Kidney tubule cell (primary cell): ENCODE data around the gene MPV17L.
"Not testable (repeated sequence)": the region's sequence is repeated elsewhere in the genome, so short reads cannot be mapped to it uniquely, and the experiment has no call there.

ENCODE experiments used
- DNase-seq: peaks from one replicate; pipeline ENCODE4 v3.0.0-alpha.2; 2018; ENCODE audit warnings: low spot score

Gene MPV17L

DNA sequence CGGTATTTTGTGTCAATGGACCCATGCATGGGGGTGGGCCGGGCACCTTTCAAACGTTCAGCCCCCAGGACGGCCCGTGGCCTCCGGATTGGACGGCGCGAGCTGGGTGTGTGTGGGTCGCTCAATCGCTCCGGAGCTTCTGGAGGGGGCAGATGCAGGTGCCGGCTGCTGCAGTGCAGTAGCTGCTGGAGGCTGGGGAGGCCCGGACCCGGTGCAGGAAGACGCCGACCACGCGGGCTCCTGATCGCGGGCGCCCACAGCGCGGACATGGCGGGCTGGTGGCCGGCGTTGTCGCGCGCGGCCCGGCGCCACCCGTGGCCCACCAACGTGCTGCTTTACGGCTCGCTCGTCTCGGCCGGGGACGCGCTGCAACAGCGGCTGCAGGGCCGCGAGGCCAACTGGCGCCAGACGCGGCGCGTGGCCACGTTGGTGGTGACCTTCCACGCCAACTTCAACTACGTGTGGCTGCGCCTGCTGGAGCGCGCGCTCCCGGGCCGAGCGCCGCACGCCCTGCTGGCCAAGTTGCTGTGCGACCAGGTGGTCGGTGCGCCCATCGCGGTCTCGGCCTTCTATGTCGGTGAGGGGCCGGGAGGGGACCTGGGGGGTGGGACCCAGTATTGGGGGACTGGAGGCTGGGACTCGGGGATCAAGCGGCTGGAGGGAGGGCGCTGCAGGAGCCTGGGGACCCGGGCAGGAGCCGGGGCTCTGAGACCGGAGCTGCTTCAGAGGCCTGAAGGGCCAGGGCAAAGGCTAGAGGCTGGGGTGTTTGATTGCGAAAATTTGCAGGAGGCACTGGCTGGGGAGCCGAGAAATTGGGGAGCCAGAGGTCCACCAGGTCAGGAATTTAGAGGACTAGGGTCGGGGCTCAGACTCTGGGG is at the start of gene MPV17L:
Gene MPV17L, plus strand, starts transcription at position 124 of the 878 bp plus-strand sequence. Its CDS starts 144 bp downstream, at position 268.
- DNase-seq: peak; percentile 45

DNA sequence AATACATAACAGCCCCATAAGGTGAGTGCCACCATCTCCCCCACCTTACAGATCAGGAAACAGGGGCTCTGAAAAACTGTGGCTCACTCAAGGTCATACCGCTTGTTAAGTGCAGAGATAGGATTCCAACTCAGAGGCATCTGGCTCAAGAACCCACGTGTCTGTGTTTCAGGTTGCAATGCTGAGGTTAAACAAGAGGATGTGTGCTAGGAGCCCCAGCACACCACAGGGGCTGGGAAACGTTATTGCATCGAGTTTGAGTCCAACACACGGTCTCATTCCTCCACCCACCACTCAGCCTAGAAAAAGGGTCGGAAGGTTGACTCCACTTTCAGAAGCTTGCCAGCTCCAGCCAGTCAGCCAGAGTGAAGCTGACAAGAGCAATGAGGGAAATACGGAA is 46.8 kb upstream of the MPV17L start:
- DNase-seq: not testable (repeated sequence)

DNA sequence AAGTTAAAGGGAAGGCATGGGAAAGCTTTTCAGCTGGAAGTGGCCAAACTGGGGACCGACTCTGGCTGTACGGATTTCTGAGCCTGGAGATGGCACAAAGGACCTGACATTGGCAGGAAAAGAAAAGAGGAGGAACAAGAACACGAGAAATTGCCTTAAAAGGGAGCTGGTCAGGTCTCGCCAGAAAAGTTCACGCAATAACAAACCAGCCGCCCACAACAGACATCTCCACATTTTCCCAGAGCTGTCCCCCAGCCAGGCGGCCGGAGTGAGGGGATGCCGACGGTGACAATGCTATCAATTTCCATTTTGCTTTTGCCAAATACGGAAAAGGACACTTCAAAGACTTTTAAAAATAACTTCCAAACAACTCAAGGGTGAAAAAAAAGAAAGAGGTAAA is 44.3 kb upstream of the MPV17L start:
- not testable (repeated sequence) for DNase-seq

DNA sequence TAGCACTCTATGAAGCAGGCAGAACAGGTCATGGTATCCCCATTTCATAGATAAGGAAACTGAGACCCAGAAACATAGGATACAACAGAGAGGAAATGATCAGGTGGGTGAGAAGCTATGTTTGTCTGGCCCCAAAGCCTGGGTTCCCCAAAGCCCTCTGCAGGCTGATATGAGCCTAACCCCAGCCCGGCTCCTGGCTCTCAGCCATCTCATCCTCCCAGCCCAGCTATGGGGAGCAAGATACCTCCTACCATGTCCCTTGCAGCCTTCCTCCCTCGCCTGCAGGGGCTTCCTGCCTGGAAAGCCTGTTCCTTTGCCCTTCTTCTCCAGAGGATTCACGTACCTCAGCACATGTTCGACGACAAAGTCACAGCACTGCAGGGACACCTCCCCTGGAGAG is 43.8 kb upstream of the MPV17L start:
- not testable (repeated sequence) for DNase-seq

DNA sequence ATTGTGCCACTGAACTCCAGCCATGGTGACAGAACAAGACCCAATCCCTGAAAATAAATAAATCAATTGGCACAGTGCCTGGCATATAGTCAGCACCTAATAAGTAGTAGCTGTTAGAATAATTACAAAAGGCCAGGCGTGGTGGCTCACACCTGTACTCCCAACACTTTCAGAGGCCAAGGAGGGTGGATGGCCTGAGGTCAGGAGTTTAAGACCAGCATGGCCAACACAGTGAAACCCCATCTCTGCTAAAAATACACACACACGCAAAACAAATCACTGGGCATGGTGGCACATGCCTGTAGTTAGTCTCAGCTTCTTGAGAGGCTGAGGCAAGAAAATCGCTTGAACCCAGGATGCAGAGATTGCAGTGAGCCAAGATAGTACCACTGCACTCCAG is 42.7 kb upstream of the MPV17L start:
- not testable (repeated sequence) for DNase-seq

DNA sequence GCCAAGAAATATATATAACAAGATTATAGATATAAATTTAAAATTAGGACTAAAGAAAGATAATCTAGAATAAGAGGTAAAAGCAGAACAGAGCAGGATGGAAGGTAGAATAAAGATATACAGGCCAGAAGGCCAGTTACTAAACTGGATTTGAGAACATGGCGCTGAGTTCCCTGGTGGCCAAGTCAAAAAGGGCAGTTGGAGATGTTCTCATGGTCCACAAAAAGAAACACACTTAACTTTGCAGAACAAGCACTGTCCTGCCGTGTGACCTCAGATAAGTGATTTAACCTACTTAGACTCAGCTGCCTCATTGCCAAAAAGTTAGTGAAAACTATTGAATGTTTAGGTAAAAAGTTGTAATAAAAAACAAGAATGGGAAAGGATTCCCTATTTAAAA is 40.7 kb upstream of the MPV17L start:
- DNase-seq: not testable (repeated sequence)

DNA sequence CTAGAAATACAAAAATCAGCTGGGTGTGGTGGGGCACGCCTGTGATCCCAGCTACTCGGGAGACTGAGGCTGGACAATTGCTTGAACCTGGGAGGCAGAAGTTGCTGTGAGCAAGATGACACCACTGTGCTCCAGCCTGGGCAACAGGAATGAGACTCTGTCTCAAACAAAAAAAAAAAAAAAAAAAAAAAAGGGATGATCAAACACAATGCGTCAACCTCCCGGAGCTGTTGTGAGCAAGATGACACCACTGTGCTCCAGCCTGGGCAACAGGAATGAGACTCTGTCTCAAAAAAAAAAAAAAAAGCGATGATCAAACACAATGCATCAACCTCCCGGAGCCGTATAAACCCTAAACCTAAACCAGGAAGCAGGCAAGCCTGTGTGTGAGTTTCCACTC is 38.1 kb upstream of the MPV17L start:
- not testable (repeated sequence) for DNase-seq

DNA sequence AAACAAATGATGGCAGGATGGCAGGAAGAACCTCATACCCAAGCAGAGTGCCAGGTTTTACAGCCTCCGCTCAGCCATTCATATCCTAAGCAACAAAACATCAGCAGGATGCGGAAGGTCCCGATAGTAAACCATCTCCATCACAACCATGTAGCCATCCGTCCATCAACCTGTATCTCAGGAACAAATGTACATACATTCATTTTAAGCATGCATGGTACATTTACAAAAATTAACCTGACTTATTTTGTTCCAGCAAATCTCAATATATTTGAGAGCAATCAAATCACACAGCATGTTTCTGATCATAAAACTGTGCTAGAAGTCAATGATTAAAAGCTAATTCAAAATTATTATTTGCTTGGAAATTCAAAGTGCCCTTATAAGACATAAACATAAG is 17.4 kb upstream of the MPV17L start, which contains the start of gene NPIPA5:
Gene NPIPA5, minus strand, starts transcription at position 101 of the 400 bp plus-strand sequence. Its CDS starts 0 bp downstream, at position 101.
- not testable (repeated sequence) for DNase-seq

DNA sequence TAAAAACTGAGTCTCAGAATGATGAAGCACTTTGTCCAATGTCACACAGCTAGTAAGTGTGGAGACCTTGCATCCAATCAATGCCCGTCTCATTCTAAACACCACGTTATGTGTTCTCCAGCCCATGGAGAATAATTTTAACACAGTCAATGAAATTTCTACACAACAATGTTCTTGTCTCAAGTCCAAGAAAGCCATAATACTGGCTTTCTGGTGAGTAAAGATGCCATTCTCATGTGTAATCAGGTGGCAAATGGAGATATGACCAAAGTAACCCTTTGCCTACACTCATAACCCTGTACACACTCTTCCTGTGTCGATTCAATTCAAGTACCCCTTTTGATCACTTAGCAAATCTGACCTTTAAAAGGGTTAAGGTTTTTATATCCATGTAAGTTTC is 12.7 kb upstream of the MPV17L start:
- peak; percentile 51 for DNase-seq

DNA sequence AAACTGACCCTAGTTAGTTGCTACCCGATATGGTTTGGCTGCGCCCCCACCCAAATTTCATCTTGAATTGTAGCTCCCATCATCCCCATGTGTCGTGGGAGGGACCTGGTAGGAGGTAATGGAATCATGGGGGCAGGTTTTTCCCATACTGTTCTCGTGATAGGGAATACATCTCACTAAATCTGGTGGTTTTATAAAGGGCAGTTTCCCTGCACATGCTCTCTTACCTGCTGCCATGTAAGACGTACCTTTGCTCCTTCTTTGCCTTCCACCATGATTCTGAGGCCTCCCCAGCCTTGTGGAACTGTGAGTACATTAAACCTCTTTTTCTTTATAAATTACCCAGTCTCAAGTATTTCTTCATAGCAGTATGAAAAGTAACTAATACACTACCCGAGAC is 7.5 kb upstream of the MPV17L start:
- not testable (repeated sequence) for DNase-seq

DNA sequence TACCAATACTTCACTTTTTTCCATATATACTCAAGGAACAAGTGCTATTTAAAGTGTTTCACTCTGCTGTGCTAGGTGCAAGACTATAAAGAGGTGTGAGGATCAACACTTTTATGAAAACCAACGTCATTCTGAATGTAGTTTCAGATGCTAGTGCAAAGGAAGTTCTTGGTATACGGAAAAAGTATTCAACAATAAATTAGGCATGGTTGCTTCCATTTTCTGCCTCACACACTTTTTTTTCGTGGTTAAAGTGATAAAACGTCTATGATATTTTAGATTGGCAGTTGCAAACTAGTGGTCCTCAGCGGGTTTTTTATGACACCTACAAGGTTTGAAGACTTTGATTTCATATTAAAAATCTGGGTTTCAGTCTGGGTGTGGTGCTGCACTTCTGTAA is 5.6 kb upstream of the MPV17L start:
- not testable (repeated sequence) for DNase-seq

DNA sequence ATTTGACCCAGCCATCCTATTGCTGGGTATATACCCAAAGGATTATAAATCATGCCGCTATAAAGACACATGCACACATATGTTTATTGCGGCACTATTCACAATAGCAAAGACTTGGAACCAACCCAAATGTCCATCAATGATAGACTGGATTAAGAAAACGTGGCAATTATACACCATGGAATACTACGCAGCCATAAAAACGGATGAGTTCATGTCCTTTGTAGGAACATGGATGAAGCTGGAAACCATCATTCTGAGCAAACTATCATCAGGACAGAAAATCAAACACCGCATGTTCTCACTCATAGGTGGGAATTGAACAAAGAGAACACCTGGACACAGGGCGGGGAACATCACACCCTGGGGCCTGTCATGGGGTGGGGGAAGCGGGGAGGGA is 2.5 kb upstream of the MPV17L start:
- not testable (repeated sequence) for DNase-seq

DNA sequence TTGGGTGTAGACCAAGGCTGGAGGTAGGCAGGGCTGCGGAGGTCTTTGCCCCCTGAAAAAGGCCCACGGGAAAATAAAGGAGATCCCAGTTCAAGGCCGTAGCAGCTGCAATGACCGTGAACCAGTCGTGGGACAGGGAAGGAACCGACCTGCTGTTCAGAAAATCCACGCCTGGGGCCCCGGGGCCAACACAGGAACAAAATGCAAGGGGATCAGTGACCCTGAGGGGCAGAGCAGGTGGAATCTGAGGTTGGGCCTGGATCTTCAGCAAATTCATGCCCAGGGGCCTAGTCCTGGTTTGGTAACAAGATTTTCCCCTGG is 915 bp downstream of the MPV17L start:
- DNase-seq: not testable (repeated sequence)

DNA sequence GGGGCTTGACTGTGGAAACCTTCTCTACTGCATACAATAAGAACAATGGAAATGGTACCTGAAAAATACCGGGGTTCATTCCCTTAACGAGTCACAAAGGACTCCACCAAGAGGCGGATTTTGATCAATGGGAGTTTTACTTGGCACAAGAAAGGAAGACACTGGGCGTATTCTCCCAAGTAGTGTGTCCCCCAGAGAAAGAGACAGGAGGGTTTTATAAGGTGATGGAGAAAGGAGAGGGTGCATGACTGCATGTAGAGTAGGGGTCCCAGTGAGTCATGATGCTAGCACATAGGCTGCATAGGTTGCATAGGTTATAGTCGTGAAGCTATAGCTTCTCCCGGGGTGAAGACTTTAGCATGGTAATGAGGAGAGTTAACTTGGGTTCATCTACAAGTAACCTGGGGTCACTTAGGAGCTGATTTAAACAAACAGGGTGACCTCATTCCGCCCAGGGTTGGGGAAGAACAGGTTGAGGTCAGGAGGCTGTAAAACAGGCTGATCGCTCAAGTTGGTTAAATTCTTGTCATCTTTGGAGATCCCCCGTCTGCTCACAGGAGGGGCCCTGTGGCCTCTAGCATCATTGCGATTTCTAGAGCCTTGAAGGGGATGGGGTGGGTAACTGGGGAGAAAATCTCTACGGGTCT is 1.5 kb downstream of the MPV17L start:
- no peak for DNase-seq

DNA sequence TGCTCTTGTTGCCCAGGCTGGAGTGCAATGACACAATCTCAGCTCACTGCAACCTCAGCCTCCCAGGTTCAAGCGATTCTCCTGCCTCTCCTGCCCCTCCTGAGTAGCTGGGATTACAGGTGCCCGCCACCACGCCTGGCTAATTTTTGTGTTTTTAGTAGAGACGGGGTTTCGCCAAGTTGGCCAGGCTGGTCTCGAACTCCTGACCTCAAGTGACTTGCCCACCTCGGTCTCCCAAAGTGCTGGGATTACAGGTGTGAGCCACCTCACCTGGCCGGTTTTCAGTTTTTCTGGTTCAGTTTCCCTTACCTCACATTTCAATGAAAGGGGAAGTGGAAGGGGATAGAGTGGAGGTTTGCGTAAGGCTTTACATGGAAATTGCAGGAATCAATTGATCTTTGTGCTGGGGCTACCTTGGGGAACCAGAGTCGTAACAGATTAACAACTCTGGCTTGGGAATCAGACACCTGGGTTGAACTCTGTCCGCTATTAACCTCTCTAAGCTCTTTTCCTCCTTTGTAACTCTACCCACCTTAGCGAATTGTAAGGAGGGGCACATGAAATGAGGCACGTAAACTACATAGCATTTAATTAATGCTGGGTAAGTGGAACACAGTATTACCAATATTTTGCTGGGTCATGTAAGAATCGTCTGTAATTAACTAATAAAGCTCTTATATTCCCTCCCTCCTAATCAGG is 3.2 kb downstream of the MPV17L start:
- DNase-seq: no peak

DNA sequence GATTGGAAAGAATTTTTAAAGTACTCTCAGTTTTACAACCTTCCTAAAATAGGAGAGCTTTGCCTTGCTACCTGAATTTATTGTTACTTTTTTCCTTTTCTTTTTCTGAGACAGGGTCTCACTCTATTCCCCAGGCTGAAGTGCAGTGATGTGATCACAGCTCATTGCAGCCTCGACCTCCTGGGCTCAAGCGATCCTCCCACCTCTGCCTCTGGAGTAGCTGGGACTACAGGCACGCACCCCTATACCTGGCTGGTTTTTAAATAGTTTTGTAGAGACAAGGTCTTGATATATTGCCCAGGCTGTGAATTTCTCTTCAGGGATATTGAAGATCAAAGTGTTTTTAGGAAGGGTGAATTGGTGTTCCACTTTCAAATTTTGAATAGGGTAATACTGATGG is 3.8 kb downstream of the MPV17L start:
- DNase-seq: no peak

DNA sequence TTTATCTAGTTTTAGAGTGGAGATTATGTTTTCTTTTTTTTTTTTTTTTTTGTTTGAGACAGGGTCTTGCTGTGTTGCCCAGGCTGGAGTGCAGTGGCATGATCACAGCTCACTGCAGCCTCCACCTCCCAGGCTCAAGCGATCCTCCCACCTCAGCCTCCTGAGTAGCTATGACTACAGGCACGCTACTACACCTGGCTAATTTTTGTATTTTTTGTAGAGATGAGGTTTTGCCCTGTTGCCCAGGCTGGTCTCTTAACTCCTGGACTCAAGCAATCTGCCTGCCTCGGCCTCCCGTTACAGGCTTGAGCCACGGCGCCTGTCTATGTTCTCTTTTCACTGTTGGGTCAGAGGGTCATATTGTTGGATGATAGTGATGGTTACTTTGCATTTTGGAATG is 4.8 kb downstream of the MPV17L start:
- not testable (repeated sequence) for DNase-seq

DNA sequence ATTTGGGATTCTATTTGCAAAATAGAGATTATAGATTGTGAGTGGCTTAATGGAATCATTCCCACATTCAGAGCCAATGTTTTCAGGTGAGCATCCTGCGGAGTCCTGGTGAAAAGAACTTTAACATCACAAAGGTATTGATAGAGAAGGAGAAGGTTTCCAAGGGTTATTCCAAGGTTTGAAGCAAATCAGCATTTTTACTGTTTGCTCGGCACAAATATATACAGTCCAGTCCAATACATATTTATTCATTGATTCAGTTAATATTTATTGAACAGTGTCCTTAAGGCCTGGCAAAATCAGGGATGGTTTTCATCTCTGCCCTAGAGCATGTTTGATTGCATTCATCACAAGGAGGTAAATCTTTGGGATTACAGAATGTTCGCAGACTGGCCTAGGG is 6.4 kb downstream of the MPV17L start:
- no peak for DNase-seq

DNA sequence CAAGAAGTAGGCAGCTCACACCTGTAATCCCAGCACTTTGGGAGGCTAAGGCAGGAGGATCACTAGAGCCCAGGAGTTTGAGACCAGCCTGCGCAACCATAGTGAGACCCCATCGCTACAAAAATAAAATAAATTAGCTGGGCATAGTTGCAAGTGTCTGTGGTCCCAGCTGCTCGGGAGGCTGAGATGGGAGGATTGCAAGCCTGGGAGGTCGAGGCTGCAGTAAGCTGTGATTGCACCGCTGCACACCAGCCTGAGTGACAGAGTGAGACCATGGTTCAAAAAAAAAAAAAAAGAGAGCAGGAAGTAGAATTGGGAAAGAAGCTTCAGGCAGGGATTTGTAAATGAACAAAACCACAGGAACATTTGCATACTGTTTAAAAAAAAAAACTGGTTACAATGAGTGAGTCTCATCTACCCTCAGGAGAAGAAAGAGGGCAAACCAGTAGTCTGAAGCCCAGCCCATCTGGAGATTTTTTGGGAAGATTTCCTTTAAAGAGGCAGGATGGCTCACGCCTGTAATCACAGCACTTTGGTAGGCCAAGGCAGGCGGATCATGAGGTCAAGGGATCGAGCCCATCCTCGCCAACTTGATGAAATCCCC is 7.9 kb downstream of the MPV17L start:
- DNase-seq: peak; percentile 44

DNA sequence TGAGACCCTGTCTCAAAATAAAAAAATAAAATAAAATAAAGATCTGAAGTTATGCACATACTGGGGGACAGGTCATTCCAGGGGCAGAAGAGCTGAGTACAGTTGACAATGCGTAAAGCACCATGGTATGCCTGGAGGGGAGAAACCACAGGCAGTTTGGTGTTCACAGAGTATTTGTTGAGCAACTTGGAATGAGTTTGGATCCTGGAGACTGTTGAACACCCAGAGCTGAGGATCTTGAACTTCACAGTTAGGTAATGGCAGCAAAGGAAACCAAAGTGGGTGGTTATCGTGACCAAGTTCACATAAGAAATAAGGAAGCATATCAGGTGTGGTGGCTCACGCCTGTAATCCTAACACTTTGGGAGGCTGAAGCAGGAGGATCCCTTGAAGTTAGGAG is 8.5 kb downstream of the MPV17L start:
- DNase-seq: not testable (repeated sequence)

DNA sequence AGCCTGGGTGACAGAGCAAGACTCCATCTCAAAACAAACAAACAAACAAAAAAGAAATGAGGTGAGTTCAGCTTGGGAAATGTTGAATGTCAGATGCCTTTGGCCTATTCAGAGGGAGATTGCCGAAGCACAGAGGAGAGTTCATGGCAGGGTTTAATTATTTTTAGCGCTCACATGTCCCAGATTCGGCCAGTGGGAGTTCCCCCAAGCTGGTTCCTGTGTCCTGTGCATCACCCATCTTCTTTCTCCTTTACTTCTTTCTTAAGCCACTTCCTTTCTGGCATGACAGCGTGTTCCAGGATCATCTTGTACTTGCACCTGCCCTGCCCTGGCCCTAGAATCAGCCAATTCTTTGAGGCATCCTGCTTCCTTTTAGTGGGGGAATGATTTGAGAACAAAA is 9.2 kb downstream of the MPV17L start:
- peak; percentile 9 for DNase-seq

DNA sequence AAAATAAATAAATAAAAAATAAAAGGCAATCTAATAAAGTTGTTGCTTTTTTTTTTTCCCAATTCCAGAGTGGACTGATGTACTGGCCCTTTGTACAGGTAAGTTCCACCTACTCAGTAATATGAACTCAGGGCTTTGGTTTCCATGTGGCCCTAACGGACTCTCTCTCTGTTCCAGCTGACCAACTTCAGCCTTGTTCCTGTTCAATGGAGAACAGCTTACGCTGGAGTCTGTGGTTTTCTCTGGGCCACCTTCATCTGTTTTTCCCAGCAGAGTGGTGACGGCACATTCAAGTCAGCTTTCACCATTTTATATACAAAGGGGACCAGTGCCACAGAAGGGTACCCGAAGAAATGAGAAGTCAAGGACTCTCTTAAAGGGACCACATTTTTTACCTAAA is 12.2 kb downstream of the MPV17L start:
- DNase-seq: peak; percentile 46
